Lower leg skin (tissue), 4 donors: ENCODE data around the gene HES1. TPM values are rescaled to one million over a fixed set of nuclear protein-coding genes. Genes with fewer than 3 reads are reported as not detected.

Experiments used
- DNase-seq, 2 donors: peaks; one replicate each; pipeline ENCODE4 v3.0.0-alpha.2; 2019; ENCODE audit warnings: low spot score in 2 of 2
- H3K4me3 ChIP-seq: fragments of 200-600 bp; sonication (generic); 2 replicates; pipeline ENCODE4 v1.5.1; 2017; ENCODE audit warnings: mild to moderate bottlenecking, low read depth; ENCODE audit not compliant: poor library complexity, severe bottlenecking
- POLR2A ChIP-seq, 2 donors: fragments of 450-650 bp; IDR thresholded peaks; one replicate each; pipeline ENCODE4 v1.6.1; 2016 to 2017; ENCODE audit warnings: antibody characterized with exemption in 2 of 2, mild to moderate bottlenecking in 1 of 2, moderate library complexity in 1 of 2
- WGBS, 2 donors: methylation state at CpG; one replicate each; pipeline ENCODE4 v1.1.5; 2018; 5-methylcytosine and 5-hydroxymethylcytosine counted together
- intact Hi-C: fragments of 100-400 bp; cut with DNase I; formaldehyde crosslinking; loops from one replicate; pipeline ENCODE4 v1.15.0; 2023; ENCODE audit warnings: low total_unique reads
- total RNA-seq, 4 donors: library from RNA; depleted of rRNA; stranded (reverse); fragments of >200 nt; gene quantifications; one replicate each; pipeline ENCODE4 v1.1.0, GENCODE V29; 2016
- TF ChIP-seq, protein P1 (sequence below), 3 donors: fragments of 450-650 bp; IDR thresholded peaks; one replicate each; pipeline ENCODE4 v1.5.1; 2016; ENCODE audit warnings: antibody characterized with exemption in 3 of 3, mild to moderate bottlenecking in 3 of 3, moderate library complexity in 2 of 3

HES1 gene
- total RNA-seq, 4 donors from 2014 or later, result 145 to 366 (median 315) TPM

DNA sequence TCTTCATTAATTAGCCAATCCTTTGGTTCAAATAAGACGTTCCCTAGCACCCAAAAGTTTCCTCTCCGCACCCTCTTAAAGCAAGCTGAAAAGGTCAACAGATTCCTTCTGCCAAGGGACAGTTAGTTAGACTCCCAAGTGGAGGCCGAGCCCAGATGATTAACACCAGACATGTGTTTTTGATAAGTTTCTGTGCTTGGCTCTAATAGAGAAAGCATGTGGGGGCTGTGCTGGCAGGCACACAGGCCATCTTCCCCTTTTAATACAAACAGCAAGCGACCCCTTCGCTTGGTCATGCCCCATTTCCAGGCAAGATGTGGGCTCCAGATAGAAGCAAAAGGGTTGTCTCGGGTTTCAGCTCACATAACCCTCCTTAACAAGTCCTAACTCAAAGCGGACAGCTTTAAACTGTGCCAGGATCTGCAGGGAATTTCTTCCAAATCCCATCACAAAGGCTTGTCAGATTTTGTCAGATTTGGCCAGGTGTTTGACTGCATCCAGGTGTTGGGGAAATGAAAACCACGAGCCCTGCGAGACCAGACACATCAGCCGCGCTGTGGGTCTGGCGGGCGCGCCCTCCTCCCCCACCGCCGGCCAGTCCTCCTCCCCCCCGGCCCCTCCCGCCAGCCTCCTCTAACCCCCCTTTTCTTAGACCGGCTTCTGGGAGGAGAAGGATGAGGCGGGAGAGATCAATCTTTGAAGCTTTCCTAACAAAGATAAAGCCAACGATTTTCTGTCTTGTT is 3.3 kb downstream of the HES1 start:
- TF ChIP-seq, protein P1, sequence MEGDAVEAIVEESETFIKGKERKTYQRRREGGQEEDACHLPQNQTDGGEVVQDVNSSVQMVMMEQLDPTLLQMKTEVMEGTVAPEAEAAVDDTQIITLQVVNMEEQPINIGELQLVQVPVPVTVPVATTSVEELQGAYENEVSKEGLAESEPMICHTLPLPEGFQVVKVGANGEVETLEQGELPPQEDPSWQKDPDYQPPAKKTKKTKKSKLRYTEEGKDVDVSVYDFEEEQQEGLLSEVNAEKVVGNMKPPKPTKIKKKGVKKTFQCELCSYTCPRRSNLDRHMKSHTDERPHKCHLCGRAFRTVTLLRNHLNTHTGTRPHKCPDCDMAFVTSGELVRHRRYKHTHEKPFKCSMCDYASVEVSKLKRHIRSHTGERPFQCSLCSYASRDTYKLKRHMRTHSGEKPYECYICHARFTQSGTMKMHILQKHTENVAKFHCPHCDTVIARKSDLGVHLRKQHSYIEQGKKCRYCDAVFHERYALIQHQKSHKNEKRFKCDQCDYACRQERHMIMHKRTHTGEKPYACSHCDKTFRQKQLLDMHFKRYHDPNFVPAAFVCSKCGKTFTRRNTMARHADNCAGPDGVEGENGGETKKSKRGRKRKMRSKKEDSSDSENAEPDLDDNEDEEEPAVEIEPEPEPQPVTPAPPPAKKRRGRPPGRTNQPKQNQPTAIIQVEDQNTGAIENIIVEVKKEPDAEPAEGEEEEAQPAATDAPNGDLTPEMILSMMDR (IDR thresholded peaks at IDR 0.05), result no peak
- TF ChIP-seq POLR2A (IDR thresholded peaks at IDR 0.05), result no peak
- no peak for DNase-seq
- intact Hi-C loops, result loop anchor here (5.0 to 10.0 kb wide), 2 partner anchors 176 to 357 kb away; no protein-coding TSS in a partner anchor
- WGBS, 2 donors, result 15 to 23% methylated on average over 21 of the region's 21 CpGs
- H3K4me3 ChIP-seq, result no peak overlapping the region

DNA sequence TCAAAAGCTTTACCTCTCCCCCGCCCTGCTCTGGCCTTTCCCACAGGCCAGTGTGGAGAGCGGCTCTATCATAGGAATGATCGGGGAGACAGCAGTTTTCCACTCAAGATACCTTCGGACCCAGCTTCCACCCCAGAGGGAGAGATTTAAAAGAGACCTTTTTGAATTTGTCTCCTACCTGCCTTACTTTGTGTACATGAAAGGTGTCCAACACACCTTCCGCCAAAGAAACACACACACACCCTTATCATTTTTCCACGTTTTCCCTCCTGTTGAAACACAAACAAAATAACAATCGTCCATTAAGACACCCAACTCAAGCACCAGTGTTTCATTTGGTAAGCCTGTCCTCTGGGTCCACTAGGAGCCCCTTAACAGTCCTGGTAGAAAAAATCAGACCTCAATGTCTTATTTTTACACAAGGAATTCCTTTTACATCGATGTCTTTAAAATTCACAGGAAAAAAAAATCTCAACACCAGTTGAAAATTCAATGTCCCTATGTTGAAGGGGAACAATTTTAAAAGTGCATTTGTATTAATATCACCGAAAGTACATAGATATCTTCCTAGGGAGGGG is 4.0 kb downstream of the HES1 start:
- WGBS, 2 donors, result 32 to 38% methylated on average over 9 of the region's 9 CpGs
- DNase-seq, result no peak
- no peak for TF ChIP-seq POLR2A (IDR thresholded peaks at IDR 0.05)
- TF ChIP-seq, protein P1 (IDR thresholded peaks at IDR 0.05), result no peak
- H3K4me3 ChIP-seq, result no peak overlapping the region
- intact Hi-C loops, result loop anchor here (5.0 to 10.0 kb wide), 2 partner anchors 175 to 358 kb away; no protein-coding TSS in a partner anchor

DNA sequence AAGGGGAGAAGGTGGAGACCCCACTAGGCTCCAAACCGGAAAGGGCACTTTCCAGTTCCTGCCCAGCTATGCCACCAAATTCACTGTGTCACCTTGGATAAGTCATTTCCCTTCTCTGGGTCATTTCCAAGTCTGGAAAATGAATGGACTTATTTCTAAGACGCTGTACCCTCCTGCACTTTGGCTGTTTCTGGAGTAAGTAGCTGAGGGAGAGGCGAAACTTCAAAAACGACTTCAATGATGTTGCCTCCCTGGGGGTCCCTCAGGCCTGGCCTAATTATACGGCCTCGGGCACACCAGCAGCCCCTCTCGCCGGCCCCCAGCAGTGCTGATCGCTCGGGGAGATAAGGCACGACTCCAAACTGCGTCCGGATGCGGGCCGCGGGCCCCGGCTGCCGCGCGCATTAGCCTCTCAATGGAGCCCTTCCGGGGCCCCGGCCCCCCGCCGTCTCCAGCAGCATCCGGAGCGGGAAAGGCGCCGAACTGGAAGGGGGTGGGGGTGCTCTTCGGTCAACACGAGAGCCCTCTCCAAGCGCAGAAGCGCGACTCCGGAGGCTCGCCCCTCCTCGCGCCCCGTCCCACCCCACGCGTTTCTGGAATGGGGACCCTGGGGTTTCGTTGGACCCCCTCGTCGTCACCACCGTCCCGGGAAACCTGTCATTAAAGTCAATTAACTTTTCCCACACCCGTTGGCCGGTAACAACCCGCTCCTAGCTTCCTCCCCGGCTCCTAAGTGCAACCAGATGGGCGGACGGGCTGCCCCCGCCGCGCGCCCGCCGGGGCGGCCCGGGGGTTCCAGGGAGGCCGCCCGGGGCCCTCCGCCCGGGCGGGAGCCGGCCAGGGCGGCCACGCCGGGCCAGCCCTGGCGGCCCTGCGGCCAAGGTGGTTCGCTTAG is 4.8 kb downstream of the HES1 start:
- intact Hi-C loops, result no loop called here
- 1 to 2% methylated on average over 57 of the region's 71 CpGs for WGBS, 2 donors
- TF ChIP-seq, protein P1 (IDR thresholded peaks at IDR 0.05), result no peak
- TF ChIP-seq POLR2A (IDR thresholded peaks at IDR 0.05), result no peak
- H3K4me3 ChIP-seq, result no peak overlapping the region
- peak in 1 of 2 donors; percentile 90 for DNase-seq

DNA sequence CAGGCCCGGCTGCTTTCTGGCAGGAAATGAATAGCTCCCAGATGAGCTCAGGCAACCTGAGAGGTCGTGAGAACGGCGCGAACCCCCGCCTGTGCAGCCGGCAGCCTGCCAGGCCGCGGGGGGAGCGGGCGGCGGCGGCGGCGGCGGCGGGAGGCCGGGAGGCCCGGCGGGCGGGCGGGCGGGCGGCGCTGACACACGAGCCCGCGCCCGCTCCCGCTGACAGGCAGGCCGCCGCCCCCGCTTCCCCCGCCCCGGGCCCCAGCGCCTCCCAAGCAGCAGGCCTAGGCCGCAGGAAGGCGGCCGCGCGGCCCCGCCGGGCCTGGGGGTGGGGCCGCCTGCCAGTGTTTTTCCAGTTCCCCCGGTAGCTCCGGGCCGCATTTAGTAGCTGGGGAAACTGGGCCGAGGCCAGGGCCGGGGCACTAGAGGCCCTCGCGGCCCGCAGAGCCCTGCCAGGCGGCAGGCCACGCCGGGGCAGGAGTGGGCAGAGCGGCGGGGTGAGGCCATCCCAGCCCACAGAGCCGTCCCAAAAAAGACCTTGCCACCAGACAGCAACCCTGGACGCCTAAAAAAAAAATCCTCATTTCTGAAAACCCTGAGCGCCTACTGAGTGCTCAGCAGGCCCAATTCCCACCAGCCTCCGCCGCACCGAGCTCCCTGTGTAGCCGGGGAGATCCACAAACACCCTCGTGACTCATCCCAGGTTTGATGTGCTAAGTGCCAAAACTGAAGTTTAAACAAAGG is 5.6 kb downstream of the HES1 start:
- DNase-seq, result peak; percentile 87 to 98
- H3K4me3 ChIP-seq, result no peak overlapping the region
- TF ChIP-seq, protein P1 (IDR thresholded peaks at IDR 0.05), result no peak
- no peak for TF ChIP-seq POLR2A (IDR thresholded peaks at IDR 0.05)
- intact Hi-C loops, result no loop called here
- WGBS, 2 donors, result 1 to 2% methylated on average over 11 to 29 of the region's 65 CpGs
